Neural progenitor cell (in vitro differentiated cells): Measurements from ENCODE around the gene PKDCC. TPM values are rescaled to one million over a fixed set of nuclear protein-coding genes. Genes with fewer than 3 reads are reported as not detected.
"Not testable (repeated sequence)": the region's sequence is repeated elsewhere in the genome, so short reads cannot be mapped to it uniquely, and the experiment has no call there.

ENCODE experiments used
- DNase-seq: peaks from one replicate; pipeline ENCODE4 v3.0.0-alpha.2; 2016; ENCODE audit warnings: low spot score
- H2AFZ ChIP-seq: fragments of 200-600 bp; sonication (generic); replicated peaks from 2 replicates; pipeline ENCODE4 v1.6.1; 2016; ENCODE audit warnings: antibody characterized with exemption
- H3F3A ChIP-seq: fragments of 200-600 bp; sonication (generic); 2 replicates; pipeline ENCODE4 v1.6.1; 2016; ENCODE audit warnings: antibody characterized with exemption, low read depth
- H3K27ac ChIP-seq: fragments of 200-600 bp; sonication (generic); 2 replicates; pipeline ENCODE4 v1.5.1; 2016; ENCODE audit warnings: mild to moderate bottlenecking
- H3K27me3 ChIP-seq: fragments of 200-600 bp; sonication (generic); 2 replicates; pipeline ENCODE4 v1.6.1; 2016; ENCODE audit warnings: mild to moderate bottlenecking, moderate library complexity
- H3K36me3 ChIP-seq: fragments of 200-600 bp; sonication (generic); 2 replicates; pipeline ENCODE4 v1.5.1; 2016
- H3K4me1 ChIP-seq: fragments of 200-600 bp; sonication (generic); 2 replicates; pipeline ENCODE4 v1.6.1; 2016; ENCODE audit warnings: mixed run types
- H3K4me2 ChIP-seq: fragments of 200-600 bp; sonication (generic); 2 replicates; pipeline ENCODE4 v1.6.1; 2016
- H3K4me3 ChIP-seq: fragments of 200-600 bp; sonication (generic); 2 replicates; pipeline ENCODE4 v1.5.1; 2016
- H3K79me2 ChIP-seq: fragments of 200-600 bp; sonication (generic); 2 replicates; pipeline ENCODE4 v1.6.1; 2016; ENCODE audit warnings: low read depth
- H3K9ac ChIP-seq: fragments of 200-600 bp; sonication (generic); 2 replicates; pipeline ENCODE4 v1.6.1; 2016
- H3K9me3 ChIP-seq: fragments of 200-600 bp; sonication (generic); 2 replicates; pipeline ENCODE4 v1.5.1; 2016; ENCODE audit warnings: low read depth
- H4K20me1 ChIP-seq: fragments of 200-600 bp; sonication (generic); 2 replicates; pipeline ENCODE4 v1.6.1; 2016; ENCODE audit warnings: low read depth
- H3K27ac Mint-ChIP-seq: 3 replicates; pipeline ENCODE4 v1.8.0; 2021; ENCODE audit warnings: mixed read lengths
- H3K27me3 Mint-ChIP-seq: 2 replicates; pipeline ENCODE4 v1.8.0; 2022; ENCODE audit warnings: low read depth, mild to moderate bottlenecking, inconsistent platforms, moderate library complexity, mixed read lengths; ENCODE audit not compliant: insufficient read depth
- H3K36me3 Mint-ChIP-seq: 3 replicates; pipeline ENCODE4 v1.8.0; 2021; ENCODE audit warnings: mixed read lengths
- H3K4me1 Mint-ChIP-seq: 3 replicates; pipeline ENCODE4 v1.8.0; 2021; ENCODE audit warnings: mixed read lengths
- H3K4me3 Mint-ChIP-seq: 3 replicates; pipeline ENCODE4 v1.8.0; 2021; ENCODE audit warnings: mild to moderate bottlenecking, moderate library complexity, mixed read lengths
- H3K9me3 Mint-ChIP-seq: 3 replicates; pipeline ENCODE4 v1.8.0; 2020; ENCODE audit warnings: mixed read lengths
- CTCF ChIP-seq: fragments of 200-600 bp; sonication (generic); IDR thresholded peaks from 2 replicates; pipeline ENCODE4 v1.5.1; 2017; ENCODE audit warnings: antibody characterized with exemption, mild to moderate bottlenecking
- EZH2 ChIP-seq: fragments of 200-600 bp; sonication (generic); IDR thresholded peaks from 2 replicates; pipeline ENCODE4 v1.6.1; 2017; ENCODE audit warnings: antibody characterized with exemption, mild to moderate bottlenecking, moderate library complexity
- EZH2phosphoT487 ChIP-seq: fragments of 200-600 bp; sonication (generic); IDR thresholded peaks from 2 replicates; pipeline ENCODE4 v1.6.1; 2017; ENCODE audit warnings: antibody characterized with exemption
- total RNA-seq: library from RNA; depleted of rRNA; stranded (reverse); fragments of >200 nt; gene quantifications from 2 replicates; pipeline ENCODE4 v1.2.3, GENCODE V29; 2015; ENCODE audit warnings: low replicate concordance

Gene PKDCC
- total RNA-seq, 1 donor from 2014 or later, result 70.4 TPM

- Histone ChIP-seq H3K4me2 (no peak overlapping the region), H3K27me3 (no peaks in the 10 kb centered on the region), H3F3A (no peaks in the 10 kb centered on the region), H3K4me3 (no peak overlapping the region), H3K79me2 (no peaks in the 10 kb centered on the region), H3K9me3 (no peaks in the 10 kb centered on the region), H3K9ac (no peak overlapping the region), H3K36me3 (no peaks in the 10 kb centered on the region), H2AFZ (no peak overlapping the region), H3K4me1 (peaks cover 12% of the 10 kb centered on the region), H4K20me1 (no peaks in the 10 kb centered on the region), H3K27ac (no peak overlapping the region)
- no peak for DNase-seq
- H3K9me3 Mint-ChIP-seq, result no peaks in the 10 kb centered on the region
- no peak overlapping the region for H3K4me3 Mint-ChIP-seq
- H3K27me3 Mint-ChIP-seq, result peaks cover 39% of the 10 kb centered on the region
- no peaks in the 10 kb centered on the region for H3K36me3 Mint-ChIP-seq
- TF ChIP-seq EZH2phosphoT487, result no peak
- no peak for TF ChIP-seq CTCF
- TF ChIP-seq EZH2, result no peak
- H3K4me1 Mint-ChIP-seq, result peaks cover 16% of the 10 kb centered on the region
- H3K27ac Mint-ChIP-seq, result no peak overlapping the region
Observed at GRCh38 chr2:42076357-42077225, 28.8 kb downstream of the PKDCC start.

- Histone ChIP-seq H3F3A (no peaks in the 10 kb centered on the region), H3K79me2 (no peaks in the 10 kb centered on the region), H4K20me1 (no peaks in the 10 kb centered on the region), H3K36me3 (no peaks in the 10 kb centered on the region), H3K27ac (no peak overlapping the region), H3K9ac (no peak overlapping the region), H3K4me1 (peaks cover 10% of the 10 kb centered on the region), H2AFZ (no peak overlapping the region), H3K4me3 (no peak overlapping the region), H3K4me2 (no peak overlapping the region), H3K9me3 (no peaks in the 10 kb centered on the region), H3K27me3 (no peaks in the 10 kb centered on the region)
- no peak overlapping the region for H3K27ac Mint-ChIP-seq
- H3K4me1 Mint-ChIP-seq, result peaks cover 10% of the 10 kb centered on the region
- H3K27me3 Mint-ChIP-seq, result peaks cover 34% of the 10 kb centered on the region
- peak; percentile 38 for DNase-seq
- H3K36me3 Mint-ChIP-seq, result no peaks in the 10 kb centered on the region
- H3K4me3 Mint-ChIP-seq, result no peak overlapping the region
- peak; percentile 42 for TF ChIP-seq CTCF
- TF ChIP-seq EZH2phosphoT487, result no peak
- no peak for TF ChIP-seq EZH2
- no peaks in the 10 kb centered on the region for H3K9me3 Mint-ChIP-seq
Observed at GRCh38 chr2:42077343-42077742, 29.5 kb downstream of the PKDCC start.

- Histone ChIP-seq H4K20me1 (no peaks in the 10 kb centered on the region), H3K4me1 (no peaks in the 10 kb centered on the region), H3K27ac (no peak overlapping the region), H3K4me2 (no peak overlapping the region), H3K27me3 (no peaks in the 10 kb centered on the region), H2AFZ (no peak overlapping the region), H3K36me3 (no peaks in the 10 kb centered on the region), H3F3A (no peaks in the 10 kb centered on the region), H3K9ac (no peak overlapping the region), H3K9me3 (no peaks in the 10 kb centered on the region), H3K79me2 (no peaks in the 10 kb centered on the region), H3K4me3 (no peak overlapping the region)
- no peaks in the 10 kb centered on the region for H3K9me3 Mint-ChIP-seq
- H3K27ac Mint-ChIP-seq, result no peak overlapping the region
- peaks cover 3% of the 10 kb centered on the region for H3K4me1 Mint-ChIP-seq
- H3K27me3 Mint-ChIP-seq, result peaks cover 26% of the 10 kb centered on the region
- no peaks in the 10 kb centered on the region for H3K36me3 Mint-ChIP-seq
- TF ChIP-seq EZH2 (no peak), CTCF (no peak), EZH2phosphoT487 (no peak)
- H3K4me3 Mint-ChIP-seq, result no peak overlapping the region
- no peak for DNase-seq
Observed at GRCh38 chr2:42079737-42080287, 32.0 kb downstream of the PKDCC start.

GRCh38 chr2:42081151-42081550 is 33.3 kb downstream of the PKDCC start:
- H3K9me3 Mint-ChIP-seq, H3K4me1 Mint-ChIP-seq, H3K27ac Mint-ChIP-seq, H3K9me3 ChIP-seq, H4K20me1 ChIP-seq, H3K27ac ChIP-seq, H3K79me2 ChIP-seq, H3K9ac ChIP-seq, H3K4me2 ChIP-seq, DNase-seq, H3K36me3 ChIP-seq, H3K4me3 Mint-ChIP-seq, H3K36me3 Mint-ChIP-seq, H3K4me3 ChIP-seq, H3F3A ChIP-seq, H3K27me3 ChIP-seq, H2AFZ ChIP-seq, H3K4me1 ChIP-seq: not testable (repeated sequence)
- peaks cover 26% of the 10 kb centered on the region for H3K27me3 Mint-ChIP-seq
